ENCODE results near the gene RSL24D1. TPM values are rescaled to one million over a fixed set of nuclear protein-coding genes. Genes with fewer than 3 reads are reported as not detected.
A peak's percentile ranks its signal among the peaks of the same experiment; 100 is the strongest.
"Not testable (repeated sequence)": the region's sequence is repeated elsewhere in the genome, so short reads cannot be mapped to it uniquely, and the experiment has no call there.

RSL24D1 gene
- total and polyA plus RNA-seq, 7 donors, result 56.2 to 171 (median 106) TPM

DNA sequence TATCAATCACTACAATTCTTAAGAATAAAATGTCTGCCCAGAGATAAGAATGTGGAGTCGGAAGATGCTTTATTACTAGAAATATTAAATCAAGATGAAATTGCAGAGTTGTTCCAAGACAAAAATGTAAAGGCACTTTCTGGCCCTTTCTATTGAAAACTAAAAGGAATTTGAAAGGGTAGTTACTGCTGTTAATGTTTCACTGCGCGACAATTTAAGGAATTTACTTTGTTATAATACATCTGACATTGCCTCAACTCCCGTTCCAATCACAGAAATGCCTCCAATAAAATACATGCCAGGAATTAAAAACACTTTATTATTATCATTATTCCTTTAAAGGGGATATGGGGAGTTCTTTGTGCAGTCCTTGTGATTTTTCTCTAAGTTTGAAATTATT is 26.4 kb downstream of the RSL24D1 start:
- Histone ChIP-seq H3K4me1 (no peaks in the 10 kb centered on the region), H3K9me3 (no peaks in the 10 kb centered on the region), H3K27ac (no peak overlapping the region), H3K36me3 (no peaks in the 10 kb centered on the region), H3K4me3 (no peak overlapping the region), H3K27me3 (no peaks in the 10 kb centered on the region)
- intact Hi-C loops (cut with DNase I), result no loop called here
- DNase-seq, result no peak
- TF ChIP-seq POLR2A (IDR thresholded peaks at IDR 0.05) (no peak), EP300 (IDR thresholded peaks at IDR 0.05) (no peak), POLR2AphosphoS5 (IDR thresholded peaks at IDR 0.05) (no peak)
- TF ChIP-seq, protein P1, sequence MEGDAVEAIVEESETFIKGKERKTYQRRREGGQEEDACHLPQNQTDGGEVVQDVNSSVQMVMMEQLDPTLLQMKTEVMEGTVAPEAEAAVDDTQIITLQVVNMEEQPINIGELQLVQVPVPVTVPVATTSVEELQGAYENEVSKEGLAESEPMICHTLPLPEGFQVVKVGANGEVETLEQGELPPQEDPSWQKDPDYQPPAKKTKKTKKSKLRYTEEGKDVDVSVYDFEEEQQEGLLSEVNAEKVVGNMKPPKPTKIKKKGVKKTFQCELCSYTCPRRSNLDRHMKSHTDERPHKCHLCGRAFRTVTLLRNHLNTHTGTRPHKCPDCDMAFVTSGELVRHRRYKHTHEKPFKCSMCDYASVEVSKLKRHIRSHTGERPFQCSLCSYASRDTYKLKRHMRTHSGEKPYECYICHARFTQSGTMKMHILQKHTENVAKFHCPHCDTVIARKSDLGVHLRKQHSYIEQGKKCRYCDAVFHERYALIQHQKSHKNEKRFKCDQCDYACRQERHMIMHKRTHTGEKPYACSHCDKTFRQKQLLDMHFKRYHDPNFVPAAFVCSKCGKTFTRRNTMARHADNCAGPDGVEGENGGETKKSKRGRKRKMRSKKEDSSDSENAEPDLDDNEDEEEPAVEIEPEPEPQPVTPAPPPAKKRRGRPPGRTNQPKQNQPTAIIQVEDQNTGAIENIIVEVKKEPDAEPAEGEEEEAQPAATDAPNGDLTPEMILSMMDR (IDR thresholded peaks at IDR 0.05), result no peak
- 73 to 76% methylated on average over 4 of the region's 4 CpGs for WGBS, 2 donors

- H3K4me3 ChIP-seq, result no peak overlapping the region
- H3K4me1 ChIP-seq, result no peaks in the 10 kb centered on the region
- H3K27me3 ChIP-seq, result no peaks in the 10 kb centered on the region
- intact Hi-C loops (cut with DNase I), result no loop called here
- no peak overlapping the region for H3K27ac ChIP-seq
- no peaks in the 10 kb centered on the region for H3K9me3 ChIP-seq
- no peak for TF ChIP-seq EP300 (IDR thresholded peaks at IDR 0.05)
- TF ChIP-seq, protein P1 (IDR thresholded peaks at IDR 0.05), result peak in 3 of 4 experiments; percentile 37 to 51 (median 40)
- no peaks in the 10 kb centered on the region for H3K36me3 ChIP-seq
- 74% methylated on average over 11 of the region's 11 CpGs for WGBS, 2 donors
- no peak for DNase-seq
Measured at GRCh38 chr15:55168350-55168974, 28.3 kb downstream of the RSL24D1 start.

DNA sequence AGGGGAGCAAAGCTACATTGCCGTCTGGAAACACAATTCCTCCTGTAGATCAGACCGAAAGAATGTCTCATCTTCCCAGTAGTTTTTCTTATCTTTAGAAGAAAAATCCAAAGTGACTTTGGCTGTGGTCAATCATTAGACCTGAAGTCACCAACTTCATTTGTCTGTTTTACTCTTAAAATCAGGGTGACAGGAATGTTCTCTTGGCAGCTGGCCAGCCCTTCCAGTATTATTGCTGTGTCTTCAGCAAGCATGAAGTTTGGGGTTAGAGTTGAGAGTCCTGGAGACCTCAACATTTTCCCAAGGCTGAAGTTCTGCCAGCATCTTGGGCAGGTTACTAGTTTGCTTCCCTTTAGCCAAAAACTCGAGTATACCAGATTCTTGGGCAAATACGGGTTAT is 32.5 kb downstream of the RSL24D1 start:
- intact Hi-C loops (cut with DNase I), result no loop called here
- no peak for DNase-seq
- no peak for TF ChIP-seq POLR2A (IDR thresholded peaks at IDR 0.05)
- no peak for TF ChIP-seq EP300 (IDR thresholded peaks at IDR 0.05)
- TF ChIP-seq, protein P1 (IDR thresholded peaks at IDR 0.05), result no peak
- TF ChIP-seq POLR2AphosphoS5 (IDR thresholded peaks at IDR 0.05), result no peak
- Histone ChIP-seq H3K27me3 (no peaks in the 10 kb centered on the region), H3K9me3 (no peaks in the 10 kb centered on the region), H3K36me3 (no peaks in the 10 kb centered on the region), H3K4me1 (no peaks in the 10 kb centered on the region), H3K4me3 (no peak overlapping the region), H3K27ac (no peak overlapping the region)
- WGBS, 2 donors, result 76 to 79% methylated on average over 4 of the region's 4 CpGs

GRCh38 chr15:55151631-55152030 is 45.1 kb downstream of the RSL24D1 start:
- intact Hi-C loops (cut with DNase I), result no loop called here
- H3K27ac ChIP-seq, result no peak overlapping the region
- no peaks in the 10 kb centered on the region for H3K9me3 ChIP-seq
- no peak for DNase-seq
- H3K36me3 ChIP-seq, result no peaks in the 10 kb centered on the region
- WGBS, 2 donors, result 17 to 53% methylated on average over 3 of the region's 3 CpGs
- no peak overlapping the region for H3K4me3 ChIP-seq
- H3K4me1 ChIP-seq, result no peaks in the 10 kb centered on the region
- TF ChIP-seq, protein P1 (IDR thresholded peaks at IDR 0.05), result no peak
- TF ChIP-seq POLR2A (IDR thresholded peaks at IDR 0.05), result no peak
- no peak for TF ChIP-seq EP300 (IDR thresholded peaks at IDR 0.05)
- no peaks in the 10 kb centered on the region for H3K27me3 ChIP-seq

DNA sequence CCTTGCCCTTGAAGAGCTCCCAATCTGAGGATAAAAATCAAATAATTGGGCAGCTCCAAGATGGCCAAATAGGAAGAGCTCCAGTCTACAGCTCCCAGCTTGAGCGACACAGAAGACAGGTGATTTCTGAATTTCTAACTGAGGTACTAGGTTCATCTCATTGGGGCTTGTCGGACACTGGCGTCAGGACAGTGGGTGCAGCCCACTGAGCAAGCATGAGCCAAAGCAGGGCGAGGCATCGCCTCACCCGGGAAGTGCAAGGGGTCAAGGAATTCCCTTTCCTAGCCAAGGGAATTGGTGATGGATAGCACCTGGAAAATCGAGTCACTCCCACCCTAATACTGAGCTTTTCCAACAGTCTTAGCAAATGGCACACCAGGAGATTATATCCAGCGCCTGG is 53.6 kb downstream of the RSL24D1 start:
- DNase-seq; intact Hi-C loops (cut with DNase I): not testable (repeated sequence)
- 92 to 94% methylated on average over 8 of the region's 8 CpGs for WGBS, 2 donors

More for the DNA sequence above, 53.6 kb downstream of the RSL24D1 start:
- not testable (repeated sequence) for H3K4me1 ChIP-seq, H3K27me3 ChIP-seq, H3K36me3 ChIP-seq, H3K27ac ChIP-seq, H3K9me3 ChIP-seq, H3K4me3 ChIP-seq

Data from sigmoid colon (tissue), 7 donors.